K562 (cell line): Measurements from ENCODE around the gene RBP3. TPM values are rescaled to one million over a fixed set of nuclear protein-coding genes. Genes with fewer than 3 reads are reported as not detected.
A peak's percentile ranks its signal among the peaks of the same experiment; 100 is the strongest.

Source experiments
- ATF3 ChIP-seq, 2 experiments: fragments of 450-650 bp in 1 of 2; sonication (generic) in 1 of 2; formaldehyde crosslinking in 1 of 2; IDR thresholded peaks in 1 of 2; conservative IDR thresholded peaks in 1 of 2; 2 replicates each; pipeline versions ENCODE4 v1.6.1 to v1.8.1; 2016 to 2023; ENCODE audit warnings: mild to moderate bottlenecking in 2 of 2, moderate library complexity in 2 of 2, inconsistent platforms in 1 of 2, missing genetic modification reagents in 1 of 2
- BCL6 ChIP-seq: fragments of 250-450 bp; sonication (Bioruptor Pico); IDR thresholded peaks from 2 replicates; pipeline ENCODE4 v1.4.0; 2020
- BRF2 ChIP-seq: IDR thresholded peaks from 3 replicates; pipeline ENCODE4 v1.6.1; 2011; ENCODE audit warnings: borderline replicate concordance, mild to moderate bottlenecking; ENCODE audit not compliant: insufficient read length, insufficient read depth
- CHD2 ChIP-seq: IDR thresholded peaks from 2 replicates; pipeline ENCODE4 v1.6.1; 2011; ENCODE audit warnings: low read depth, low read length
- COPS2 ChIP-seq: fragments of 450-650 bp; conservative IDR thresholded peaks from 2 replicates; pipeline ENCODE4 v1.6.1; 2016; ENCODE audit warnings: mild to moderate bottlenecking, moderate library complexity
- CREB5 ChIP-seq: fragments of 250-450 bp; sonication (Bioruptor Pico); IDR thresholded peaks from 2 replicates; pipeline ENCODE4 v1.5.0; 2020; ENCODE audit warnings: mild to moderate bottlenecking
- EP300 ChIP-seq: IDR thresholded peaks from 2 replicates; pipeline ENCODE4 v1.6.1; 2012; ENCODE audit warnings: low read length, improper control_type of control experiment
- HDAC6 ChIP-seq: IDR thresholded peaks from 2 replicates; pipeline ENCODE4 v1.6.1; 2012; ENCODE audit warnings: low read depth, mild to moderate bottlenecking, control low read depth, inconsistent platforms, low read length, moderate library complexity
- IRF9 ChIP-seq: fragments of 450-650 bp; IDR thresholded peaks from 2 replicates; pipeline ENCODE4 v1.6.1; 2016; ENCODE audit warnings: missing biosample characterization, missing genetic modification characterization
- KLF13 ChIP-seq: fragments of 450-650 bp; IDR thresholded peaks from 2 replicates; pipeline ENCODE4 v1.6.1; 2016; ENCODE audit warnings: missing genetic modification characterization, low read depth, mild to moderate bottlenecking, missing compliant biosample characterization, moderate library complexity, borderline replicate concordance
- MAFK ChIP-seq: IDR thresholded peaks from 2 replicates; pipeline ENCODE4 v1.6.1; 2011; ENCODE audit warnings: low read length, improper control_type of control experiment
- MAX ChIP-seq: sonication (generic); formaldehyde crosslinking; IDR thresholded peaks from 2 replicates; pipeline ENCODE4 v1.9.0; 2022; ENCODE audit warnings: mild to moderate bottlenecking, missing genetic modification reagents
- MTF1 ChIP-seq: fragments of 250-450 bp; sonication (Bioruptor Pico); IDR thresholded peaks from 2 replicates; pipeline ENCODE4 v1.9.0; 2021; ENCODE audit warnings: moderate library complexity, mild to moderate bottlenecking, inconsistent platforms, borderline replicate concordance
- PURB ChIP-seq: sonication (generic); formaldehyde crosslinking; IDR thresholded peaks from 2 replicates; pipeline ENCODE4 v1.9.0; 2021; ENCODE audit warnings: low read depth, mild to moderate bottlenecking, missing genetic modification reagents
- RNF219 ChIP-seq: fragments of 250-450 bp; sonication (Bioruptor Pico); IDR thresholded peaks from 2 replicates; pipeline ENCODE4 v1.5.0; 2022; ENCODE audit warnings: mild to moderate bottlenecking
- SMARCB1 ChIP-seq: IDR thresholded peaks from 2 replicates; pipeline ENCODE4 v1.6.1; 2011; ENCODE audit warnings: improper control_type of control experiment, low read depth; ENCODE audit not compliant: insufficient read length
- SP2 ChIP-seq: IDR thresholded peaks from 2 replicates; pipeline ENCODE4 v1.6.1; 2011; ENCODE audit warnings: mild to moderate bottlenecking, low read depth, low read length, moderate library complexity; ENCODE audit not compliant: poor library complexity, severe bottlenecking; ENCODE audit errors: extremely low read depth
- ZFP91 ChIP-seq: sonication (generic); formaldehyde crosslinking; IDR thresholded peaks from 2 replicates; pipeline ENCODE4 v1.8.0; 2022; ENCODE audit warnings: mild to moderate bottlenecking, missing genetic modification reagents
- polyA plus RNA-seq, 8 experiments: library from polyadenylated mRNA; depleted of rRNA in 4 of 8; stranded (reverse) in 5 of 8; unstranded in 3 of 8; fragments of >200 nt; fragmentation: Nextera tagmentation in 2 of 8; fragmentation: Illumina TruSeq in 1 of 8; extraction: Ambion mirVana in 2 of 8; extraction: Trizol in 1 of 8; gene quantifications; 2 replicates each; pipeline versions ENCODE4 v1.2.1 to v1.2.3, GENCODE V29; 2011 to 2014; ENCODE audit warnings: inconsistent platforms in 1 of 8, missing spikeins in 1 of 8
- total RNA-seq, 7 experiments: library from RNA; depleted of rRNA in 6 of 7; stranded (reverse); fragments of >200 nt in 6 of 7; fragmentation: Illumina TruSeq in 2 of 7; extraction: Trizol in 2 of 7; gene quantifications; 2 replicates each; pipeline versions ENCODE4 v1.2.1 to v1.2.3, GENCODE V29; 2011 to 2021; ENCODE audit warnings: low replicate concordance in 1 of 7

RBP3 gene
- total and polyA plus RNA-seq, 9 of the 15 experiments (the other 6 are each of a cell fraction or from before 2014, with no cell fraction given), result not detected

- TF ChIP-seq MAX (no peak), KLF13 (tag) (no peak), SMARCB1 (no peak), CHD2 (no peak), MAFK (no peak), BCL6 (CRISPR knock-in tag) (no peak), RNF219 (CRISPR knock-in tag) (no peak), COPS2 (no peak), PURB (CRISPR knock-in tag) (no peak), BRF2 (no peak), MTF1 (no peak), HDAC6 (no peak), EP300 (peak; percentile 82), ZFP91 (CRISPR knock-in tag) (no peak), SP2 (no peak), ATF3 (IDR thresholded peaks at IDR 0.05) (no peak), ATF3 (CRISPR knock-in tag; conservative IDR thresholded peaks at IDR 0.05) (no peak), CREB5 (CRISPR knock-in tag) (no peak), IRF9 (tag) (no peak)
Measured at GRCh38 chr10:47322300-47323061, 25.7 kb upstream of the RBP3 start, which contains the start of gene GDF2 (continued).
